ENCODE data around the gene NUP35.

DNA sequence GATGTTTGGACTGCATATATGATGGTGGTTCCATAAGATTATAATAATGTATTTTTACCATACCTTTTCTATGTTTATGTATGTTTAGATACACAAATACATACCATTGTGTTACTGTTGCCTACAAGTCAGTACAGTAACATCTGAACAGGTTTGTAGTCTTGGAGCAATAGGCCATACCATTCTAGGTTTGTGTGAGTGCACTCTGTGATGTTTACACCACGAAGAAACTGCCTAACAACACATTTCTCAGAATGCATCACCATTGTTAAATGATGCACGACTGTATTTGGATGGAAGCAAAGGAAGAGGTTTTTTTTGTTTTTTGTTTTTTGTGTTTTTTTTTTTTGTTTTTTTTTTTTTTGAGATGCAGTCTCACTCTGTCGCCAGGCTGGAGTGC, 36.2 kb upstream of the NUP35 start:
- TF ChIP-seq POLR2AphosphoS5 (IDR thresholded peaks at IDR 0.05; ENCODE audit: low read depth, low read length) (no peak), POLR2A (IDR thresholded peaks at IDR 0.05; ENCODE audit: low read depth, low read length) (no peak)

All from GM12892 (cell line).